ENCODE results near the gene RPL38.
A peak's percentile ranks its signal among the peaks of the same experiment; 100 is the strongest.

The RPL38 gene

DNA sequence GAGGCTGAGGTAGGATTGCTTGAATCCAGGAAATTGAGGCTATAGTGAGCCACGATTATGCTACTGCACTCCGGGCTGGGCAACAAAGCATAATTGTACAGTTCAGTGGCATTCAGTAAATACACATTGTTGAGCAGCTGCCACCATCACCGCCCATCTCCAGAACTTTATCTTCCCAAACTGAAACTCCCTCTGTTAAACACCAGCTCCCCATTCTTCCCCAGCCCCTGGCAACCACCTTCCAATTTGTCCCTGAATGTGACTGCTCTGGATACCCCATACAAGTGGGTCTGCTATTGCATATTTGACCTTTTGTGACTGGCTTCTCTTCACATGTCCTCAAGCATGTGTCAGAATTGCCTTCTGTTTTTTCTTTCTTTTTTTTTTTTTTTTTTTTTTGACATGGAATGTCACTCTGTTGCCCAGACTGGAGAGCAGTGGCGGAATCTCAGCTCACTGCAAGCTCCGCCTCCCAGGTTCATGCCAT, 2.9 kb downstream of the RPL38 start:
- Histone ChIP-seq H3K27ac (replicated peaks) (no peak overlapping the region), H3K4me3 (replicated peaks; ENCODE audit: insufficient read depth, low read length) (no peak overlapping the region), H3K27me3 (ENCODE audit: insufficient read depth, poor library complexity, severe bottlenecking) (no peaks in the 10 kb centered on the region)
- no peak for DNase-seq (ENCODE audit: low read depth in 1 of 2, low spot score in 1 of 2)
- TF ChIP-seq, protein P1, sequence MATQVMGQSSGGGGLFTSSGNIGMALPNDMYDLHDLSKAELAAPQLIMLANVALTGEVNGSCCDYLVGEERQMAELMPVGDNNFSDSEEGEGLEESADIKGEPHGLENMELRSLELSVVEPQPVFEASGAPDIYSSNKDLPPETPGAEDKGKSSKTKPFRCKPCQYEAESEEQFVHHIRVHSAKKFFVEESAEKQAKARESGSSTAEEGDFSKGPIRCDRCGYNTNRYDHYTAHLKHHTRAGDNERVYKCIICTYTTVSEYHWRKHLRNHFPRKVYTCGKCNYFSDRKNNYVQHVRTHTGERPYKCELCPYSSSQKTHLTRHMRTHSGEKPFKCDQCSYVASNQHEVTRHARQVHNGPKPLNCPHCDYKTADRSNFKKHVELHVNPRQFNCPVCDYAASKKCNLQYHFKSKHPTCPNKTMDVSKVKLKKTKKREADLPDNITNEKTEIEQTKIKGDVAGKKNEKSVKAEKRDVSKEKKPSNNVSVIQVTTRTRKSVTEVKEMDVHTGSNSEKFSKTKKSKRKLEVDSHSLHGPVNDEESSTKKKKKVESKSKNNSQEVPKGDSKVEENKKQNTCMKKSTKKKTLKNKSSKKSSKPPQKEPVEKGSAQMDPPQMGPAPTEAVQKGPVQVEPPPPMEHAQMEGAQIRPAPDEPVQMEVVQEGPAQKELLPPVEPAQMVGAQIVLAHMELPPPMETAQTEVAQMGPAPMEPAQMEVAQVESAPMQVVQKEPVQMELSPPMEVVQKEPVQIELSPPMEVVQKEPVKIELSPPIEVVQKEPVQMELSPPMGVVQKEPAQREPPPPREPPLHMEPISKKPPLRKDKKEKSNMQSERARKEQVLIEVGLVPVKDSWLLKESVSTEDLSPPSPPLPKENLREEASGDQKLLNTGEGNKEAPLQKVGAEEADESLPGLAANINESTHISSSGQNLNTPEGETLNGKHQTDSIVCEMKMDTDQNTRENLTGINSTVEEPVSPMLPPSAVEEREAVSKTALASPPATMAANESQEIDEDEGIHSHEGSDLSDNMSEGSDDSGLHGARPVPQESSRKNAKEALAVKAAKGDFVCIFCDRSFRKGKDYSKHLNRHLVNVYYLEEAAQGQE (IDR thresholded peaks at IDR 0.05; ENCODE audit: insufficient replicate concordance, low read depth) = no peak
- TF ChIP-seq CTCF (IDR thresholded peaks at IDR 0.05; ENCODE audit: insufficient read depth, low read length) = no peak
- TF ChIP-seq GABPA (IDR thresholded peaks at IDR 0.05; ENCODE audit: low read depth) = no peak
- TF ChIP-seq POLR2AphosphoS5 (IDR thresholded peaks at IDR 0.05; ENCODE audit: low read depth) = no peak
- TF ChIP-seq SPI1 (IDR thresholded peaks at IDR 0.05; ENCODE audit: borderline replicate concordance, low read depth) = no peak

GRCh38 chr17:74210191-74211140, 7.0 kb downstream of the RPL38 start:
- no peak for TF ChIP-seq GABPA (IDR thresholded peaks at IDR 0.05; ENCODE audit: low read depth)
- TF ChIP-seq POLR2AphosphoS5 (IDR thresholded peaks at IDR 0.05; ENCODE audit: low read depth) = peak; percentile 75
- TF ChIP-seq SPI1 (IDR thresholded peaks at IDR 0.05; ENCODE audit: borderline replicate concordance, low read depth) = no peak
- peak; percentile 83 for TF ChIP-seq CTCF (IDR thresholded peaks at IDR 0.05; ENCODE audit: insufficient read depth, low read length)
- TF ChIP-seq, protein P1 (IDR thresholded peaks at IDR 0.05; ENCODE audit: insufficient replicate concordance, low read depth) = no peak
- peak in 1 of 2 experiments; percentile 75 for DNase-seq (ENCODE audit: low read depth in 1 of 2, low spot score in 1 of 2)
- no peak overlapping the region for H3K27ac ChIP-seq (replicated peaks)
- H3K4me3 ChIP-seq (replicated peaks; ENCODE audit: insufficient read depth, low read length) = no peak overlapping the region
- H3K27me3 ChIP-seq (ENCODE audit: insufficient read depth, poor library complexity, severe bottlenecking) = no peaks in the 10 kb centered on the region

DNA sequence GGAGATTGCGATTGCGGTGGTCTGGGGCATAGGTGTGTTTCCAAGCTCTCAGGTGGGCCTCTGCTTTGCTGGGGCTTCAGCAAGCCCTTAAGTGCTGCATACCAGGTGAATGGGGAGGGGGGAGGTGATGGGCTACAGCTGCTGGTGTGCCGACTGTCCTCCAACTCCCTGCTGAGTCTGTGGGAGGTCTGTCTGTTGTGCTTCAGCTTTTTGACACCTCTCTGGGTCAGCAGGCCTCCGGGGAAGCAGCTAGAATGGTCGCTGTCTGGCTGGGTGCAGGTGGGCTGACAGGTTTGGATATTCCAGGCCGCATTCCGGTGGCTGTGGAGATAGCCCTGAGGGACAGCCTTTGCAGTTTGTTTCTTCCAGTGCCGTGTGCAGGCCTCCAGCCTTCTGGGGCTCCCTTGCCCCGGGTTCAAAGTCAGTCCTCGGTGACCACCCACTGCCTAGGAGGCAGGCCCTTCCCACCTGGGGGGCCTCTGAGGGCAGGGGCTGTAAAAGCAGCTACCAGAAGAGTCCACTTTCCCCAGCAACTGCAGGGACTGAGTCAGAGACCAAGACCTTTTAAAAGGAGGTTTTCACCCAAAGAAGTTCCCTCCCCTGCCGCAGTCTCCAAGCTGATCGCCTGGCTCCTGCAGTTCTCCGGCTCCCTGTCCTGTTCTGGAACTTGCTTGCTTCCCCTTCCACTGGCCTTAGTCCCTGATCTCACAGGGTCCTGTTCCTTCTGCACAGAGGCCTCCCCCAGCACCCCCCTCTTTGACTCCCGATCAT, 7.8 kb downstream of the RPL38 start:
- no peak for TF ChIP-seq SPI1 (IDR thresholded peaks at IDR 0.05; ENCODE audit: borderline replicate concordance, low read depth)
- peak; percentile 5; the same call in 1 of the 2 replicates for TF ChIP-seq POLR2AphosphoS5 (IDR thresholded peaks at IDR 0.05; ENCODE audit: low read depth)
- Histone ChIP-seq H3K4me3 (replicated peaks; ENCODE audit: insufficient read depth, low read length) (peak overlapping the region; percentile 50; the same call in 1 of the 2 replicates), H3K27me3 (ENCODE audit: insufficient read depth, poor library complexity, severe bottlenecking) (no peaks in the 10 kb centered on the region), H3K27ac (replicated peaks) (no peak overlapping the region)
- peak in 1 of 2 experiments; percentile 13 for DNase-seq (ENCODE audit: low read depth in 1 of 2, low spot score in 1 of 2)

DNA sequence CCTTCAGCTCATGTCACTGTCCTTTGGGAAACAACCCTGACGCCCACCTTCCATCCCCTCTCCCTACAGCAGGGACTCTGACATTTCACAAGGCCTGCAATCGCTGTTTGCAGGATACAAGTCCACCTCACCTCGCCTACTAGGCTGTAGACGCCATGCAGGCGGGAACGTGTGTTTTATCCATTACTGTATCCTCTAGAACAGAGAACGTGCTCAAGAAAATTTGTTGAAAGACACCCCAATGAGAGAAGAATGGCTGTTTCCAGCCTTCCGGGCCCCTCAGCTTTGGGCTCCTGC, 8.4 kb downstream of the RPL38 start:
- Histone ChIP-seq H3K27ac (replicated peaks) (no peak overlapping the region), H3K4me3 (replicated peaks; ENCODE audit: insufficient read depth, low read length) (peak overlapping the region; percentile 50), H3K27me3 (ENCODE audit: insufficient read depth, poor library complexity, severe bottlenecking) (no peaks in the 10 kb centered on the region)
- DNase-seq (ENCODE audit: low read depth in 1 of 2, low spot score in 1 of 2) = no peak
- TF ChIP-seq GABPA (IDR thresholded peaks at IDR 0.05; ENCODE audit: low read depth) (no peak), POLR2AphosphoS5 (IDR thresholded peaks at IDR 0.05; ENCODE audit: low read depth) (no peak; the same call in 1 of the 2 replicates), CTCF (IDR thresholded peaks at IDR 0.05; ENCODE audit: insufficient read depth, low read length) (no peak), SPI1 (IDR thresholded peaks at IDR 0.05; ENCODE audit: borderline replicate concordance, low read depth) (no peak)
- TF ChIP-seq, protein P1 (IDR thresholded peaks at IDR 0.05; ENCODE audit: insufficient replicate concordance, low read depth) = no peak

All from HL-60 (cell line).